ENCODE data around the gene NDUFA3. TPM values are rescaled to one million over a fixed set of nuclear protein-coding genes. Genes with fewer than 3 reads are reported as not detected.

NDUFA3 gene
- total and polyA plus RNA-seq, 2 of the 13 experiments (the other 11 are each of a cell fraction or from before 2014, with no cell fraction given): 31.6 to 75.4 TPM

DNA sequence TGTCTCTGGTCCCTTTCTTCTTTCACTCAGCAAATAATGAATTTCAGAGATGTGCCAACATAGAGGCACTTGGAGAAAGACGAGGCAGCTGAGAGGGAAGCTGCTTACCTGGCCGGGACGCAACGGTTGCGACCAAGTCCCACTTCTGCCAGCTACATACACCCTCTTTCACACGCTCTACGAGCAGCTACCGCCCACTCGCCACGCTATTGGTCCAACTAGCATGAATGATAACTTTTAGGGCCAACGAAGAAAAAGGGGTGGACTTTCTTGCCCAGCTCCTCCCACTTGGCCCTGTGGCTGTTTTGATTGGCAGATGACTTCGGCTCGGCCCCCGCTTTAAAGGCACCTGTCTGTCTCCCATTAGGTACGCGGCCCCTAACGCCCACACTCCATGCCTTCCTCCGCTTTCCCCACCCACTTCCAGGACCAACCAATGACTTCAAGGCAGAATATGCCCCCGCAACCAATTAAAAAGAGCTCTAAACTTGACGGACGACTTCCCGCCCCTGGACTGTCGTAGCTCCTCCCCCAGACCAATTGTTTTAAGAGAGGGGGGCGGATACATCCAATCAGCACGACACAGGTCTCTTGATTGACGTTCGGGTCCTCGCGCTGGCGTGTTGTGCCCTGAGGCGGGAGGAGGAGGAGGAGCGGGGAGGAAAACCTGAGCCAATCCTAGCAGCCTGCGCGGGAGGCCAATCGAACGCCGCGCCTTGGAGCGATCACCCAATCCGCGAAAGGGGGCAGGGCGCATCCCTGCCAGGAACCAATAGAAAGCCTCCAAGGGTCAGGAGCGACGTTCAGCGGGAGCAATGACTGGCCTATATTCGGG, 34.4 kb downstream of the NDUFA3 start (continued):
- TF ChIP-seq AHR (CRISPR knock-in tag; IDR thresholded peaks at IDR 0.05) (no peak), ZBTB3 (CRISPR knock-in tag; IDR thresholded peaks at IDR 0.05; ENCODE audit: borderline replicate concordance, low read depth) (0 out of 2 replicates have a peak, but pooled peaks have one; percentile 22), ZNF253 (CRISPR knock-in tag; IDR thresholded peaks at IDR 0.05; ENCODE audit: borderline replicate concordance) (no peak), PAWR (CRISPR knock-in tag; IDR thresholded peaks at IDR 0.05; ENCODE audit: borderline replicate concordance) (no peak), KLF15 (CRISPR knock-in tag; IDR thresholded peaks at IDR 0.05; ENCODE audit: borderline replicate concordance) (no peak; the same call in 1 of the 2 replicates), GATA4 (IDR thresholded peaks at IDR 0.05; ENCODE audit: borderline replicate concordance, low read depth) (peak; percentile 65; the same call in 1 of the 2 replicates), BCL6 (CRISPR knock-in tag; IDR thresholded peaks at IDR 0.05) (no peak), SIN3A (IDR thresholded peaks at IDR 0.05; ENCODE audit: borderline replicate concordance, low read depth, low read length) (peak; percentile 83; the same call in 1 of the 2 replicates), TP53 (CRISPR knock-in tag; conservative IDR thresholded peaks at IDR 0.05) (no peak), SIX4 (CRISPR knock-in tag; IDR thresholded peaks at IDR 0.05) (no peak), TEAD3 (CRISPR knock-in tag; optimal IDR thresholded peaks at IDR 0.05; ENCODE audit: borderline replicate concordance) (peak; percentile 7)
- TF ChIP-seq, protein P1, sequence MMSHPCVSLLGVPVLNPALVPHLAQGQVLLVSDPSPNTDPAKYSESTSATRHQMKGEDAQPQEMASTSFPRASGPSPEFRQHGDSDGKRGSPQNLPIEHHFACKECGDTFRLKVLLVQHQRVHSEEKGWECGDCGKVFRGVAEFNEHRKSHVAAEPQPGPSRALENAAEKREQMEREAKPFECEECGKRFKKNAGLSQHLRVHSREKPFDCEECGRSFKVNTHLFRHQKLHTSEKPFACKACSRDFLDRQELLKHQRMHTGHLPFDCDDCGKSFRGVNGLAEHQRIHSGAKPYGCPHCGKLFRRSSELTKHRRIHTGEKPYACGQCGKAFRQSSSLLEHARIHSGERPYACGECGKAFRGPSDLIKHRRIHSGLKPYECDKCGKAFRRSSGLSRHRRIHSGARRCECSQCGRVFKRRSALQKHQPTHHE (CRISPR knock-in tag; IDR thresholded peaks at IDR 0.05; ENCODE audit: borderline replicate concordance): no peak
- TF ChIP-seq, protein P2, sequence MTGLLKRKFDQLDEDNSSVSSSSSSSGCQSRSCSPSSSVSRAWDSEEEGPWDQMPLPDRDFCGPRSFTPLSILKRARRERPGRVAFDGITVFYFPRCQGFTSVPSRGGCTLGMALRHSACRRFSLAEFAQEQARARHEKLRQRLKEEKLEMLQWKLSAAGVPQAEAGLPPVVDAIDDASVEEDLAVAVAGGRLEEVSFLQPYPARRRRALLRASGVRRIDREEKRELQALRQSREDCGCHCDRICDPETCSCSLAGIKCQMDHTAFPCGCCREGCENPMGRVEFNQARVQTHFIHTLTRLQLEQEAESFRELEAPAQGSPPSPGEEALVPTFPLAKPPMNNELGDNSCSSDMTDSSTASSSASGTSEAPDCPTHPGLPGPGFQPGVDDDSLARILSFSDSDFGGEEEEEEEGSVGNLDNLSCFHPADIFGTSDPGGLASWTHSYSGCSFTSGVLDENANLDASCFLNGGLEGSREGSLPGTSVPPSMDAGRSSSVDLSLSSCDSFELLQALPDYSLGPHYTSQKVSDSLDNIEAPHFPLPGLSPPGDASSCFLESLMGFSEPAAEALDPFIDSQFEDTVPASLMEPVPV (CRISPR knock-in tag; IDR thresholded peaks at IDR 0.05): 0 out of 2 replicates have a peak, but pooled peaks have one; percentile 12
- TF ChIP-seq, protein P3, sequence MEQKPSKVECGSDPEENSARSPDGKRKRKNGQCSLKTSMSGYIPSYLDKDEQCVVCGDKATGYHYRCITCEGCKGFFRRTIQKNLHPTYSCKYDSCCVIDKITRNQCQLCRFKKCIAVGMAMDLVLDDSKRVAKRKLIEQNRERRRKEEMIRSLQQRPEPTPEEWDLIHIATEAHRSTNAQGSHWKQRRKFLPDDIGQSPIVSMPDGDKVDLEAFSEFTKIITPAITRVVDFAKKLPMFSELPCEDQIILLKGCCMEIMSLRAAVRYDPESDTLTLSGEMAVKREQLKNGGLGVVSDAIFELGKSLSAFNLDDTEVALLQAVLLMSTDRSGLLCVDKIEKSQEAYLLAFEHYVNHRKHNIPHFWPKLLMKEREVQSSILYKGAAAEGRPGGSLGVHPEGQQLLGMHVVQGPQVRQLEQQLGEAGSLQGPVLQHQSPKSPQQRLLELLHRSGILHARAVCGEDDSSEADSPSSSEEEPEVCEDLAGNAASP (CRISPR knock-in tag; IDR thresholded peaks at IDR 0.05; ENCODE audit: borderline replicate concordance): no peak
- TF ChIP-seq, protein P4, sequence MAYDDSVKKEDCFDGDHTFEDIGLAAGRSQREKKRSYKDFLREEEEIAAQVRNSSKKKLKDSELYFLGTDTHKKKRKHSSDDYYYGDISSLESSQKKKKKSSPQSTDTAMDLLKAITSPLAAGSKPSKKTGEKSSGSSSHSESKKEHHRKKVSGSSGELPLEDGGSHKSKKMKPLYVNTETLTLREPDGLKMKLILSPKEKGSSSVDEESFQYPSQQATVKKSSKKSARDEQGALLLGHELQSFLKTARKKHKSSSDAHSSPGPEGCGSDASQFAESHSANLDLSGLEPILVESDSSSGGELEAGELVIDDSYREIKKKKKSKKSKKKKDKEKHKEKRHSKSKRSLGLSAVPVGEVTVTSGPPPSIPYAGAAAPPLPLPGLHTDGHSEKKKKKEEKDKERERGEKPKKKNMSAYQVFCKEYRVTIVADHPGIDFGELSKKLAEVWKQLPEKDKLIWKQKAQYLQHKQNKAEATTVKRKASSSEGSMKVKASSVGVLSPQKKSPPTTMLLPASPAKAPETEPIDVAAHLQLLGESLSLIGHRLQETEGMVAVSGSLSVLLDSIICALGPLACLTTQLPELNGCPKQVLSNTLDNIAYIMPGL (CRISPR knock-in tag; IDR thresholded peaks at IDR 0.05; ENCODE audit: borderline replicate concordance in 1 of 2, low read depth in 1 of 2): no peak
- TF ChIP-seq, protein P5, sequence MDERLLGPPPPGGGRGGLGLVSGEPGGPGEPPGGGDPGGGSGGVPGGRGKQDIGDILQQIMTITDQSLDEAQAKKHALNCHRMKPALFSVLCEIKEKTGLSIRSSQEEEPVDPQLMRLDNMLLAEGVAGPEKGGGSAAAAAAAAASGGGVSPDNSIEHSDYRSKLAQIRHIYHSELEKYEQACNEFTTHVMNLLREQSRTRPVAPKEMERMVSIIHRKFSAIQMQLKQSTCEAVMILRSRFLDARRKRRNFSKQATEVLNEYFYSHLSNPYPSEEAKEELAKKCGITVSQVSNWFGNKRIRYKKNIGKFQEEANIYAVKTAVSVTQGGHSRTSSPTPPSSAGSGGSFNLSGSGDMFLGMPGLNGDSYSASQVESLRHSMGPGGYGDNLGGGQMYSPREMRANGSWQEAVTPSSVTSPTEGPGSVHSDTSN (CRISPR knock-in tag; IDR thresholded peaks at IDR 0.05): peak; percentile 94
- TF ChIP-seq, protein P6, sequence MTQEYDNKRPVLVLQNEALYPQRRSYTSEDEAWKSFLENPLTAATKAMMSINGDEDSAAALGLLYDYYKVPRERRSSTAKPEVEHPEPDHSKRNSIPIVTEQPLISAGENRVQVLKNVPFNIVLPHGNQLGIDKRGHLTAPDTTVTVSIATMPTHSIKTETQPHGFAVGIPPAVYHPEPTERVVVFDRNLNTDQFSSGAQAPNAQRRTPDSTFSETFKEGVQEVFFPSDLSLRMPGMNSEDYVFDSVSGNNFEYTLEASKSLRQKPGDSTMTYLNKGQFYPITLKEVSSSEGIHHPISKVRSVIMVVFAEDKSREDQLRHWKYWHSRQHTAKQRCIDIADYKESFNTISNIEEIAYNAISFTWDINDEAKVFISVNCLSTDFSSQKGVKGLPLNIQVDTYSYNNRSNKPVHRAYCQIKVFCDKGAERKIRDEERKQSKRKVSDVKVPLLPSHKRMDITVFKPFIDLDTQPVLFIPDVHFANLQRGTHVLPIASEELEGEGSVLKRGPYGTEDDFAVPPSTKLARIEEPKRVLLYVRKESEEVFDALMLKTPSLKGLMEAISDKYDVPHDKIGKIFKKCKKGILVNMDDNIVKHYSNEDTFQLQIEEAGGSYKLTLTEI (CRISPR knock-in tag; conservative IDR thresholded peaks at IDR 0.05): no peak
- TF ChIP-seq, protein P7, sequence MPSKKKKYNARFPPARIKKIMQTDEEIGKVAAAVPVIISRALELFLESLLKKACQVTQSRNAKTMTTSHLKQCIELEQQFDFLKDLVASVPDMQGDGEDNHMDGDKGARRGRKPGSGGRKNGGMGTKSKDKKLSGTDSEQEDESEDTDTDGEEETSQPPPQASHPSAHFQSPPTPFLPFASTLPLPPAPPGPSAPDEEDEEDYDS (CRISPR knock-in tag; IDR thresholded peaks at IDR 0.05): peak; percentile 81
